Measurements from ENCODE around the gene NSMCE1. TPM values are rescaled to one million over a fixed set of nuclear protein-coding genes. Genes with fewer than 3 reads are reported as not detected.

NSMCE1 gene
- total and polyA plus RNA-seq, 2 donors (not counting 1 experiment from before 2014, with no cell fraction given) = 29.0 to 61.9 TPM

DNA sequence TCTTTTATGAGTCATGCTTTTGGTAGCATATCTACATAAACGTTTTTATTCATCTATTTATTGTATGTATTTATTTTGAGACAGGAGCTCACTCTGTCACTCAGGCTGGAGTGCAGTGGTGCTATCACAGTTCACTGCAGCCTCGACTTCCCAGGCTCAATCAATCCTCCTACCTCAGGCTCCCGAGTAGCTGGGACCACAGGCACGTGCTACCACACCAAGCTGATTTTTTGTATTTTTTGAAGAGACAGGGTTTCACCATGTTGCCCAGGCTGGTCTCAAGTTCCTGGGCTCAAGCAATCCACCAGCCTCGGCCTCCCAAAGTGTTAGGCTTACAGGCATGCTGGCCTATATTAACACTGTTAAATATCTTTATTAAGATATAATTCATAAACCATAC, 24.8 kb upstream of the NSMCE1 start:
- no CpG with 5 or more reads among the region's 5 CpGs for WGBS (ENCODE audit: insufficient coverage)
- no peaks in the 10 kb centered on the region for H3K9me3 ChIP-seq (ENCODE audit: control extremely low read depth in 1 of 3, control insufficient read depth in 2 of 3, insufficient read depth in 1 of 3, low read length in 2 of 3)
- CTCF ChIA-PET = no interaction called here
- H3K27me3 Mint-ChIP-seq = no peaks in the 10 kb centered on the region
- no peaks in the 10 kb centered on the region for H3K27me3 ChIP-seq (replicated peaks in 1 of 4; ENCODE audit: control extremely low read depth in 1 of 4, control insufficient read depth in 3 of 4, insufficient read depth in 4 of 4, low read length in 3 of 4)
- H3K4me1 Mint-ChIP-seq = peaks cover 45% of the 10 kb centered on the region
- no peak overlapping the region for H3K9ac ChIP-seq (ENCODE audit: low read length)
- peaks cover 39 to 41% of the 10 kb centered on the region in 2 donors for H3K4me1 ChIP-seq (ENCODE audit: control insufficient read depth in 2 of 2, insufficient read depth in 2 of 2, low read length in 2 of 2)
- no peaks in the 10 kb centered on the region for H3K79me2 ChIP-seq (ENCODE audit: control insufficient read depth, insufficient read depth, low read length)
- H3K4me3 ChIP-seq (ENCODE audit: control extremely low read depth in 1 of 5, extremely low read depth in 1 of 5, insufficient read depth in 1 of 5, low read depth in 2 of 5, low read length in 4 of 5) = no peak overlapping the region
- no peak overlapping the region for H3K27ac ChIP-seq (ENCODE audit: low read length in 2 of 2)
- H3K4me3 Mint-ChIP-seq = no peak overlapping the region
- POLR2A ChIA-PET = no interaction called here
- H4K20me1 ChIP-seq (ENCODE audit: control insufficient read depth, insufficient read depth, low read length, poor library complexity, severe bottlenecking) = no peaks in the 10 kb centered on the region
- H3K9me3 Mint-ChIP-seq (ENCODE audit: insufficient read depth) = no peaks in the 10 kb centered on the region
- DNase-seq = no peak
- TF ChIP-seq, protein P1, sequence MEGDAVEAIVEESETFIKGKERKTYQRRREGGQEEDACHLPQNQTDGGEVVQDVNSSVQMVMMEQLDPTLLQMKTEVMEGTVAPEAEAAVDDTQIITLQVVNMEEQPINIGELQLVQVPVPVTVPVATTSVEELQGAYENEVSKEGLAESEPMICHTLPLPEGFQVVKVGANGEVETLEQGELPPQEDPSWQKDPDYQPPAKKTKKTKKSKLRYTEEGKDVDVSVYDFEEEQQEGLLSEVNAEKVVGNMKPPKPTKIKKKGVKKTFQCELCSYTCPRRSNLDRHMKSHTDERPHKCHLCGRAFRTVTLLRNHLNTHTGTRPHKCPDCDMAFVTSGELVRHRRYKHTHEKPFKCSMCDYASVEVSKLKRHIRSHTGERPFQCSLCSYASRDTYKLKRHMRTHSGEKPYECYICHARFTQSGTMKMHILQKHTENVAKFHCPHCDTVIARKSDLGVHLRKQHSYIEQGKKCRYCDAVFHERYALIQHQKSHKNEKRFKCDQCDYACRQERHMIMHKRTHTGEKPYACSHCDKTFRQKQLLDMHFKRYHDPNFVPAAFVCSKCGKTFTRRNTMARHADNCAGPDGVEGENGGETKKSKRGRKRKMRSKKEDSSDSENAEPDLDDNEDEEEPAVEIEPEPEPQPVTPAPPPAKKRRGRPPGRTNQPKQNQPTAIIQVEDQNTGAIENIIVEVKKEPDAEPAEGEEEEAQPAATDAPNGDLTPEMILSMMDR (IDR thresholded peaks at IDR 0.05) = no peak
- TF ChIP-seq EZH2 (IDR thresholded peaks at IDR 0.05; ENCODE audit: borderline replicate concordance, insufficient read depth, low read depth, low read length, poor library complexity, severe bottlenecking) = no peak
- intact Hi-C loops (cut with micrococcal nuclease) = no loop called here
- H2AFZ ChIP-seq (ENCODE audit: insufficient read depth, low read depth, low read length, poor library complexity, severe bottlenecking) = no peak overlapping the region
- H3K36me3 ChIP-seq (replicated peaks in 1 of 2; ENCODE audit: control extremely low read depth in 1 of 2, control insufficient read depth in 1 of 2, extremely low read depth in 1 of 2, insufficient read depth in 2 of 2, low read length in 1 of 2) = no peaks in the 10 kb centered on the region
- no peak overlapping the region for H3K4me2 ChIP-seq (replicated peaks; ENCODE audit: low read depth, low read length, poor library complexity, severe bottlenecking)
- no peak overlapping the region for H3K27ac Mint-ChIP-seq
- no peak for ATAC-seq (ENCODE audit: low read depth)

DNA sequence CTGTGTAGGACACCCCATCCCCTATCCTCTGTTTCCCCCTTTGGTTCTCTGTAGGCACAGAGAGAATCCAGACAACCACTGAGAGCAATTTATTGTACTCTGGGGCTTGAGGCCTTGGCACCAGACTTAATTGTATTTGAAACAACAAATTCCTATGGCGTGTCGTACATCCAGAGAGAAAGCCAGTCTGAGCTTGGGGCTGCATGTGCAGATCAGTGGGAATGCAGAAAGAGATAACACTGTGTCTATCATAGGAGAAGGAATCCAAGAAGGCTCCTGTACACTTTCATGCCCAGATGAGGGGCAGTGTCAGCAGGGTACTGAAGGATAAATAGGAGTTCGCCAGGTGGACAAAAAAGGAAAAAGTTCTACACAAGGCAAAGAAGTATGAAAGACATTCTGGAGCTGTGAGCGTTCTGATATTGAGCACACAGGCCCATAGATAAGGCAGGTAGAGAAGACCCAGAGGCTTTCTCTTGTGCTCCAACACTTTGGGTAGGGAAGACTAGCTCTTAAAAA, 23.2 kb upstream of the NSMCE1 start:
- DNase-seq (no peak), ATAC-seq (ENCODE audit: low read depth) (no peak)
- CTCF ChIA-PET = interaction anchor here (1.3 kb wide), 1 partner anchor 57 kb away, joined by 3 read pairs; no protein-coding TSS in a partner anchor
- Histone ChIP-seq H3K79me2 (ENCODE audit: control insufficient read depth, insufficient read depth, low read length) (no peaks in the 10 kb centered on the region), H3K36me3 (replicated peaks in 1 of 2; ENCODE audit: control extremely low read depth in 1 of 2, control insufficient read depth in 1 of 2, extremely low read depth in 1 of 2, insufficient read depth in 2 of 2, low read length in 1 of 2) (no peaks in the 10 kb centered on the region), H3K9ac (ENCODE audit: low read length) (no peak overlapping the region), H3K4me3 (ENCODE audit: control extremely low read depth in 1 of 5, extremely low read depth in 1 of 5, insufficient read depth in 1 of 5, low read depth in 2 of 5, low read length in 4 of 5) (no peak overlapping the region), H3K4me2 (replicated peaks; ENCODE audit: low read depth, low read length, poor library complexity, severe bottlenecking) (no peak overlapping the region), H3K27me3 (replicated peaks in 1 of 4; ENCODE audit: control extremely low read depth in 1 of 4, control insufficient read depth in 3 of 4, insufficient read depth in 4 of 4, low read length in 3 of 4) (no peaks in the 10 kb centered on the region), H3K27ac (ENCODE audit: low read length in 2 of 2) (no peak overlapping the region), H3K9me3 (ENCODE audit: control extremely low read depth in 1 of 3, control insufficient read depth in 2 of 3, insufficient read depth in 1 of 3, low read length in 2 of 3) (no peaks in the 10 kb centered on the region), H3K4me1 (ENCODE audit: control insufficient read depth in 2 of 2, insufficient read depth in 2 of 2, low read length in 2 of 2) (peaks cover 28 to 29% of the 10 kb centered on the region in 2 donors), H2AFZ (ENCODE audit: insufficient read depth, low read depth, low read length, poor library complexity, severe bottlenecking) (no peak overlapping the region), H4K20me1 (ENCODE audit: control insufficient read depth, insufficient read depth, low read length, poor library complexity, severe bottlenecking) (no peaks in the 10 kb centered on the region)
- no peak for TF ChIP-seq EZH2 (IDR thresholded peaks at IDR 0.05; ENCODE audit: borderline replicate concordance, insufficient read depth, low read depth, low read length, poor library complexity, severe bottlenecking)
- TF ChIP-seq, protein P1 (IDR thresholded peaks at IDR 0.05) = no peak
- Mint-ChIP-seq H3K4me1 (peaks cover 35% of the 10 kb centered on the region), H3K27me3 (no peaks in the 10 kb centered on the region), H3K27ac (peak overlapping the region; percentile 37), H3K4me3 (no peak overlapping the region), H3K9me3 (ENCODE audit: insufficient read depth) (no peaks in the 10 kb centered on the region)
- intact Hi-C loops (cut with micrococcal nuclease) = no loop called here
- POLR2A ChIA-PET = no interaction called here
- 92% methylated on average over 1 of the region's 4 CpGs for WGBS (ENCODE audit: insufficient coverage)

Data from B cell (primary cell).